ENCODE results near the gene PRG2. TPM values are rescaled to one million over a fixed set of nuclear protein-coding genes. Genes with fewer than 3 reads are reported as not detected.
A peak's percentile ranks its signal among the peaks of the same experiment; 100 is the strongest.

Gene PRG2
- total and polyA plus RNA-seq, 9 of the 15 experiments (the other 6 are each of a cell fraction or from before 2014, with no cell fraction given), result 1.8 to 78.0 (median 26.6) TPM

- TF ChIP-seq, protein P1, sequence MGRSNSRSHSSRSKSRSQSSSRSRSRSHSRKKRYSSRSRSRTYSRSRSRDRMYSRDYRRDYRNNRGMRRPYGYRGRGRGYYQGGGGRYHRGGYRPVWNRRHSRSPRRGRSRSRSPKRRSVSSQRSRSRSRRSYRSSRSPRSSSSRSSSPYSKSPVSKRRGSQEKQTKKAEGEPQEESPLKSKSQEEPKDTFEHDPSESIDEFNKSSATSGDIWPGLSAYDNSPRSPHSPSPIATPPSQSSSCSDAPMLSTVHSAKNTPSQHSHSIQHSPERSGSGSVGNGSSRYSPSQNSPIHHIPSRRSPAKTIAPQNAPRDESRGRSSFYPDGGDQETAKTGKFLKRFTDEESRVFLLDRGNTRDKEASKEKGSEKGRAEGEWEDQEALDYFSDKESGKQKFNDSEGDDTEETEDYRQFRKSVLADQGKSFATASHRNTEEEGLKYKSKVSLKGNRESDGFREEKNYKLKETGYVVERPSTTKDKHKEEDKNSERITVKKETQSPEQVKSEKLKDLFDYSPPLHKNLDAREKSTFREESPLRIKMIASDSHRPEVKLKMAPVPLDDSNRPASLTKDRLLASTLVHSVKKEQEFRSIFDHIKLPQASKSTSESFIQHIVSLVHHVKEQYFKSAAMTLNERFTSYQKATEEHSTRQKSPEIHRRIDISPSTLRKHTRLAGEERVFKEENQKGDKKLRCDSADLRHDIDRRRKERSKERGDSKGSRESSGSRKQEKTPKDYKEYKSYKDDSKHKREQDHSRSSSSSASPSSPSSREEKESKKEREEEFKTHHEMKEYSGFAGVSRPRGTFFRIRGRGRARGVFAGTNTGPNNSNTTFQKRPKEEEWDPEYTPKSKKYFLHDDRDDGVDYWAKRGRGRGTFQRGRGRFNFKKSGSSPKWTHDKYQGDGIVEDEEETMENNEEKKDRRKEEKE (IDR thresholded peaks at IDR 0.05; ENCODE audit: borderline replicate concordance in 1 of 2, control insufficient read depth in 1 of 2, low read depth in 2 of 2, low read length in 1 of 2), result no peak
- TF ChIP-seq NFE2 (IDR thresholded peaks at IDR 0.05; ENCODE audit: low read depth), result peak; percentile 49
- no peak for TF ChIP-seq IRF2 (CRISPR knock-in tag; IDR thresholded peaks at IDR 0.05)
- no peak for TF ChIP-seq PPARD (CRISPR knock-in tag; IDR thresholded peaks at IDR 0.05)
- no peak for TF ChIP-seq SMAD4 (CRISPR knock-in tag; conservative IDR thresholded peaks at IDR 0.05)
- TF ChIP-seq CREM (IDR thresholded peaks at IDR 0.05; ENCODE audit: low read depth), result peak; percentile 41; the same call in 1 of the 2 replicates
- no peak for TF ChIP-seq HNRNPL (IDR thresholded peaks at IDR 0.05; ENCODE audit: low read depth, low read length)
- no peak for TF ChIP-seq TOE1 (IDR thresholded peaks at IDR 0.05; ENCODE audit: borderline replicate concordance)
- TF ChIP-seq TOE1 (CRISPR knock-in tag; IDR thresholded peaks at IDR 0.05; ENCODE audit: borderline replicate concordance, low read depth), result no peak
- no peak for TF ChIP-seq KAT8 (IDR thresholded peaks at IDR 0.05; ENCODE audit: low read depth)
- TF ChIP-seq, protein P2, sequence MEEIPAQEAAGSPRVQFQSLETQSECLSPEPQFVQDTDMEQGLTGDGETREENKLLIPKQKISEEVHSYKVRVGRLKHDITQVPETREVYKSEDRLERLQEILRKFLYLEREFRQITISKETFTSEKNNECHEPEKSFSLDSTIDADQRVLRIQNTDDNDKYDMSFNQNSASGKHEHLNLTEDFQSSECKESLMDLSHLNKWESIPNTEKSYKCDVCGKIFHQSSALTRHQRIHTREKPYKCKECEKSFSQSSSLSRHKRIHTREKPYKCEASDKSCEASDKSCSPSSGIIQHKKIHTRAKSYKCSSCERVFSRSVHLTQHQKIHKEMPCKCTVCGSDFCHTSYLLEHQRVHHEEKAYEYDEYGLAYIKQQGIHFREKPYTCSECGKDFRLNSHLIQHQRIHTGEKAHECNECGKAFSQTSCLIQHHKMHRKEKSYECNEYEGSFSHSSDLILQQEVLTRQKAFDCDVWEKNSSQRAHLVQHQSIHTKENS (CRISPR knock-in tag; IDR thresholded peaks at IDR 0.05), result no peak
- no peak for TF ChIP-seq TAF9B (IDR thresholded peaks at IDR 0.05; ENCODE audit: partially characterized antibody)
- no peak for TF ChIP-seq ZNF717 (CRISPR knock-in tag; IDR thresholded peaks at IDR 0.05)
- no peak for TF ChIP-seq EWSR1 (IDR thresholded peaks at IDR 0.05; ENCODE audit: borderline replicate concordance, low read depth, partially characterized antibody)
- TF ChIP-seq SETDB1 (IDR thresholded peaks at IDR 0.05; ENCODE audit: low read length), result no peak
- TF ChIP-seq SMARCE1 (IDR thresholded peaks at IDR 0.05), result peak; percentile 48; the same call in 1 of the 2 replicates
- TF ChIP-seq SRF (CRISPR knock-in tag; IDR thresholded peaks at IDR 0.05), result no peak
- TF ChIP-seq HDAC1 (IDR thresholded peaks at IDR 0.05), result peak in 1 of 2 experiments; percentile 34; a peak in 1 of 4 replicates
- no peak for TF ChIP-seq SRSF9 (IDR thresholded peaks at IDR 0.05; ENCODE audit: borderline replicate concordance, low read depth, low read length)
- TF ChIP-seq PHF20 (IDR thresholded peaks at IDR 0.05; ENCODE audit: partially characterized antibody), result peak; percentile 35
- no peak for TF ChIP-seq ZNF445 (CRISPR knock-in tag; IDR thresholded peaks at IDR 0.05; ENCODE audit: low read depth)
- TF ChIP-seq E2F3 (CRISPR knock-in tag; IDR thresholded peaks at IDR 0.05), result no peak
- TF ChIP-seq DDX20 (tag; IDR thresholded peaks at IDR 0.05; ENCODE audit: low read depth), result no peak
- no peak for TF ChIP-seq TCF7 (IDR thresholded peaks at IDR 0.05; ENCODE audit: borderline replicate concordance)
- TF ChIP-seq SIRT6 (IDR thresholded peaks at IDR 0.05; ENCODE audit: low read depth, low read length), result no peak
- no peak for TF ChIP-seq ZNF146 (CRISPR knock-in tag; IDR thresholded peaks at IDR 0.05; ENCODE audit: unreplicated experiment)
These were observed 31.9 kb downstream of the PRG2 start (continued) for GRCh38 chr11:57358543-57358961.

Data from K562 (cell line).